SK-N-SH (cell line): Measurements from ENCODE around the gene PHKG1.
A peak's percentile ranks its signal among the peaks of the same experiment; 100 is the strongest.
"Not testable (repeated sequence)": the region's sequence is repeated elsewhere in the genome, so short reads cannot be mapped to it uniquely, and the experiment has no call there.

Experiments
- EP300 ChIP-seq, 2 experiments: IDR thresholded peaks; 2 replicates each; pipeline versions ENCODE4 v1.4.0 to v1.6.1; 2012; ENCODE audit warnings: borderline replicate concordance in 1 of 2, low read depth in 1 of 2, low read length in 1 of 2
- EZH2phosphoT487 ChIP-seq: fragments of 200-600 bp; sonication (generic); IDR thresholded peaks from 2 replicates; pipeline ENCODE4 v1.6.1; 2017; ENCODE audit warnings: low read depth, mixed run types, mild to moderate bottlenecking, antibody characterized with exemption, moderate library complexity, borderline replicate concordance
- NFIC ChIP-seq: IDR thresholded peaks from 2 replicates; pipeline ENCODE4 v1.4.0; 2012; ENCODE audit warnings: borderline replicate concordance
- TAF1 ChIP-seq: IDR thresholded peaks from 2 replicates; pipeline ENCODE4 v1.6.1; 2012; ENCODE audit warnings: low read depth, mild to moderate bottlenecking, low read length, moderate library complexity, borderline replicate concordance
- TCF12 ChIP-seq: IDR thresholded peaks from 2 replicates; pipeline ENCODE4 v1.4.0; 2012
- TF ChIP-seq, protein P1 (sequence below): fragments of 200-600 bp; sonication (generic); IDR thresholded peaks from 2 replicates; pipeline ENCODE4 v1.6.1; 2017; ENCODE audit warnings: antibody characterized with exemption, mild to moderate bottlenecking, moderate library complexity
- TF ChIP-seq, protein P2 (sequence below): IDR thresholded peaks from 2 replicates; pipeline ENCODE4 v1.6.1; 2012; ENCODE audit warnings: mild to moderate bottlenecking, low read depth, low read length, moderate library complexity

DNA sequence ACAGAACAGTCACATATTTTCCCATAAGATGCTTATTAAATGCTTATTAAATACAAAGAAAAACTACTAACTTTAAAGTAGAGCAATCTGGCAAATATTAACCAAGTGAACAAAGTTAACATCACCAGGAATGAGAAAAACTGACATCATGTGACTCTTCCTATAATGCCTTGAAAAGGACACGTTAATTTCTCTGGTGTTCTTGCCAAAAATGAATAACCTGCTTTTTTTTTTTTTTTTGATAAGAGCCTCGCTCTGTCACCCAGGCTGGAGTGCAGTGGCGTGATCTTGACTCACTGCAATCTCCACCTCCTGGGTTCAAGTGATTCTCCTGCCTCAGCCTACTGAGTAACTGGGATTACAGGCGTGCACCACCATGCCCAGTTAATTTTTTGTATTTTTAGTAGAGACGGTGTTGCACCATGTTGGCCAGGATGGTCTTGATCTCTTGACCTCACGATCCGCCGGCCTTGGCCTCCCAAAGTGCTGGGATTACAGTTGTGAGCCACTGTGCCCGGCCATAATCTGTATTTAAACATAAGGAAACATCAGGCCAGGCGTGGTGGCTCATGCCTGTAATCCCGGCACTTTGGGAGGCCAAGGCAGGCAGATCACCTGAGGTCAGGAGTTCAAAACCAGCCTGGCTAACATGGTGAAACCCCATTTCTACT is 45.2 kb downstream of the PHKG1 start:
- TF ChIP-seq, protein P1, sequence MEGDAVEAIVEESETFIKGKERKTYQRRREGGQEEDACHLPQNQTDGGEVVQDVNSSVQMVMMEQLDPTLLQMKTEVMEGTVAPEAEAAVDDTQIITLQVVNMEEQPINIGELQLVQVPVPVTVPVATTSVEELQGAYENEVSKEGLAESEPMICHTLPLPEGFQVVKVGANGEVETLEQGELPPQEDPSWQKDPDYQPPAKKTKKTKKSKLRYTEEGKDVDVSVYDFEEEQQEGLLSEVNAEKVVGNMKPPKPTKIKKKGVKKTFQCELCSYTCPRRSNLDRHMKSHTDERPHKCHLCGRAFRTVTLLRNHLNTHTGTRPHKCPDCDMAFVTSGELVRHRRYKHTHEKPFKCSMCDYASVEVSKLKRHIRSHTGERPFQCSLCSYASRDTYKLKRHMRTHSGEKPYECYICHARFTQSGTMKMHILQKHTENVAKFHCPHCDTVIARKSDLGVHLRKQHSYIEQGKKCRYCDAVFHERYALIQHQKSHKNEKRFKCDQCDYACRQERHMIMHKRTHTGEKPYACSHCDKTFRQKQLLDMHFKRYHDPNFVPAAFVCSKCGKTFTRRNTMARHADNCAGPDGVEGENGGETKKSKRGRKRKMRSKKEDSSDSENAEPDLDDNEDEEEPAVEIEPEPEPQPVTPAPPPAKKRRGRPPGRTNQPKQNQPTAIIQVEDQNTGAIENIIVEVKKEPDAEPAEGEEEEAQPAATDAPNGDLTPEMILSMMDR = not testable (repeated sequence)
- TF ChIP-seq EZH2phosphoT487, TCF12, NFIC, TAF1: not testable (repeated sequence)
- TF ChIP-seq, protein P2, sequence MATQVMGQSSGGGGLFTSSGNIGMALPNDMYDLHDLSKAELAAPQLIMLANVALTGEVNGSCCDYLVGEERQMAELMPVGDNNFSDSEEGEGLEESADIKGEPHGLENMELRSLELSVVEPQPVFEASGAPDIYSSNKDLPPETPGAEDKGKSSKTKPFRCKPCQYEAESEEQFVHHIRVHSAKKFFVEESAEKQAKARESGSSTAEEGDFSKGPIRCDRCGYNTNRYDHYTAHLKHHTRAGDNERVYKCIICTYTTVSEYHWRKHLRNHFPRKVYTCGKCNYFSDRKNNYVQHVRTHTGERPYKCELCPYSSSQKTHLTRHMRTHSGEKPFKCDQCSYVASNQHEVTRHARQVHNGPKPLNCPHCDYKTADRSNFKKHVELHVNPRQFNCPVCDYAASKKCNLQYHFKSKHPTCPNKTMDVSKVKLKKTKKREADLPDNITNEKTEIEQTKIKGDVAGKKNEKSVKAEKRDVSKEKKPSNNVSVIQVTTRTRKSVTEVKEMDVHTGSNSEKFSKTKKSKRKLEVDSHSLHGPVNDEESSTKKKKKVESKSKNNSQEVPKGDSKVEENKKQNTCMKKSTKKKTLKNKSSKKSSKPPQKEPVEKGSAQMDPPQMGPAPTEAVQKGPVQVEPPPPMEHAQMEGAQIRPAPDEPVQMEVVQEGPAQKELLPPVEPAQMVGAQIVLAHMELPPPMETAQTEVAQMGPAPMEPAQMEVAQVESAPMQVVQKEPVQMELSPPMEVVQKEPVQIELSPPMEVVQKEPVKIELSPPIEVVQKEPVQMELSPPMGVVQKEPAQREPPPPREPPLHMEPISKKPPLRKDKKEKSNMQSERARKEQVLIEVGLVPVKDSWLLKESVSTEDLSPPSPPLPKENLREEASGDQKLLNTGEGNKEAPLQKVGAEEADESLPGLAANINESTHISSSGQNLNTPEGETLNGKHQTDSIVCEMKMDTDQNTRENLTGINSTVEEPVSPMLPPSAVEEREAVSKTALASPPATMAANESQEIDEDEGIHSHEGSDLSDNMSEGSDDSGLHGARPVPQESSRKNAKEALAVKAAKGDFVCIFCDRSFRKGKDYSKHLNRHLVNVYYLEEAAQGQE = not testable (repeated sequence)
- peak in 1 of 2 experiments; percentile 29; a peak in 1 of 4 replicates for TF ChIP-seq EP300 (IDR thresholded peaks at IDR 0.05; ENCODE audit: borderline replicate concordance in 1 of 2, low read depth in 1 of 2, low read length in 1 of 2)
